GM23248 (cell line): ENCODE data around the gene ZNF729.

ENCODE experiments used
- EZH2 ChIP-seq: fragments of 200-600 bp; sonication (generic); IDR thresholded peaks from 2 replicates; pipeline ENCODE4 v1.6.1; 2018; ENCODE audit warnings: antibody characterized with exemption, mild to moderate bottlenecking; ENCODE audit not compliant: insufficient read depth, poor library complexity, severe bottlenecking
- EZH2phosphoT487 ChIP-seq: fragments of 200-600 bp; sonication (generic); IDR thresholded peaks from 2 replicates; pipeline ENCODE4 v1.6.1; 2018; ENCODE audit warnings: antibody characterized with exemption, moderate library complexity, mild to moderate bottlenecking, low read depth; ENCODE audit not compliant: insufficient read depth

DNA sequence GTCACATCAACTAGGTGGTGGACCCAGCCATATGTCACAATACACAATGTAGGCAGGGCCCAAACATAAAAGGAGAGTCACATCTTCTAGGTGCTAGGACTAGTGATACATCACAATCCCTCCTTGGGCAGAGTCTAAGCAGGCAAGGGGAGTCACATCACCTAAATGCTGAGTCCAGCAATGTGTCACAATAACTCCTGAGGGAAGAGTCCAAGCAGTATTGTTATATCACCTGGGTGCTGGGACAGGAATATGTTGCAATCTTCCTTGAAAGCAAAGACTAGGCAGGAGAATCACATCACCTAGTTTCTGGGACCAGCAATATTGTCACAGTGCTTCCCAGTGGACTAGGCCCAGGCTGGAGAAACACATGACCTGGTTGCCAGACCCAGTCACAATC is 29.4 kb upstream of the ZNF729 start:
- TF ChIP-seq EZH2: no peak
- no peak for TF ChIP-seq EZH2phosphoT487
